C4-2B (cell line): ENCODE measurements around the gene CCT8L2.
"Not testable (repeated sequence)": the region's sequence is repeated elsewhere in the genome, so short reads cannot be mapped to it uniquely, and the experiment has no call there.

ENCODE experiments used
- CTCF ChIP-seq: fragments of 450-650 bp; conservative IDR thresholded peaks from 2 replicates; pipeline ENCODE4 v1.5.1; 2017; ENCODE audit warnings: mild to moderate bottlenecking
- ZFX ChIP-seq: fragments of 450-650 bp; IDR thresholded peaks from 2 replicates; pipeline ENCODE4 v1.6.1; 2017

GRCh38 chr22:16558376-16558945, 34.1 kb downstream of the CCT8L2 start:
- not testable (repeated sequence) for TF ChIP-seq CTCF, ZFX
